HG03354 (cell line): ENCODE measurements around the gene RGS7.

Experiments
- ATAC-seq: cut with Tn5 transposase; IDR thresholded peaks from one replicate; pipeline ENCODE4 v1.9.1; 2021; ENCODE audit warnings: mild to moderate bottlenecking; ENCODE audit not compliant: unreplicated experiment, poor library complexity, severe bottlenecking

Gene RGS7

DNA sequence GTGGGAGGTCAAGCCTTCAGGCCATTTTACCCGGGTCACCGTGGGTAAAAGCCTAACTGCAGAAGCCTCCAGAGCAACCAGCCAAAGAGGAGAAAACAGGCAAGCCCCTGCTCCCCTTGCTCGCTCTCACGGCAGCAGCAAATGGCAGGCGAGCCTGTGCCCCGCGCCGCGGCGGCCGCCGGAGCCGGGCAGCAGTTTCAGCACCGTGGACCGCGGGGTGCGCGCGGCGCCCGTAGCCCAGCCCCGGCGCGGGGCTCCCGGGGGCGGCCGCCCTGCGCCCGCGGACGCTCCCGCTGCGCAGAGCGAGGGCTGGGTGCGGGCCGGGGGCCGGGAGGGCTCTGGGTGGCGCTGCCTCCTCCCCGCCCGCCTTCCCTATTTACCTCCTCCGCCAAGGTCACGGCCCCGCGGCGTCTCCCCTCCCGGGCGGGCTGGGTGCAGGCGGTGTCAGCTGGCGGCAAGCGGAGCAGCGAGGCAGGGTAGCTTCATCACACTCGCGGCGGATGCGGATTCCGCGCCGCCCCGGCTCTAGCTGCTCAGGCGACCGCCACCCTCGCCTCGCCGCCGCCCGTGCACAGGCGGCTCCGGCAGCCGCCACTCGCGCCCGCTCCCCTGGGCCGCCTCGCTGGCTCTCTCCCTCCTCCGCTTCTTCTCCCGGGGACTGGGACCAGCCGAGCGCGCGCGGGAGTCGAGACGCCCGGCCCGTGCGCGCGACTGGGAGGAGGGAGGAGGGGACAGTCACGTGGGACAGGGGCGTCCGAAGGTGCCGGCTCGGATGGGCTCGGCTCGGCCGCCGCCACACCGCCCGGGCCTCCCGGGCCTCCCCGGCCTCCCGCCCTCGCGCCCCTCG lies at the start of gene RGS7:
Gene RGS7, minus strand, starts transcription at position 687 of the 847 bp plus-strand sequence.
- peak; percentile 74 for ATAC-seq

DNA sequence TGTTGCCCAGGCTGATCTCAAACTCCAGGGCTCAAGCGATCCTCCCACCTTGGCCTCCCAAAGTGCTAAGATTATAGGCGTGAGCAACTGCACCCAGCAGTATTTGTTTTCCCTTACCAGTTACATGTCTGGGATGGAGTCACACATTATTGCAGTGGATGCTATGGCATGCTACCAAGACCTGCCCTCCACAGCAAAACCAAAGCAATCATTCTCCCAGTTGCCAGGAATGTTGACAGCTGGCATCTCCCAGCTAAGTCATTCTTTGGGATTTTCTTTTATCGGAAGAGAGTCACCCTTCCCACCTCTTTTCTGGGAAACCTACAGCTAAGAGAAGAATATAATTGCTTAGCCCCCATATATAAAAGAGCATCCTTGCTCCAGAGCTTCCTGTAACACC lies 49.4 kb upstream of the RGS7 start:
- no peak for ATAC-seq

DNA sequence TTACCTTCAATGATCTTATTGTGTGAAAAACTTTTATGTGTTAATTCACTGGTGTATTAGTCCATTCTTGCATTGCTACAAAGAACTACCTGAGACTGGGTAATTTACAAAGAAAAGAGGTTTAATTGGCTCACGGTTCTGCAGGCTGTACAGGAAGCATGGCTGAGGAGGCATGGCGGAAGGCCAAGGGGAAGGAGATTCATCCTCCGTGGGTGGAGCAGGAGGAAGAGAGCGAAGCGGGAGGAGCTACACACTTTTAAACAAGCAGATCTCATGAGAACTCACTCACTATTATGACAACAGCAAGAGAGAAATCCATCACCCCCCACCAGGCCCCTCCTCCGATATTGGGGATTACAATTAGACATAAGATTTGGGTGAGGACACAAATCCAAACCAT lies 44.2 kb upstream of the RGS7 start:
- ATAC-seq = no peak

DNA sequence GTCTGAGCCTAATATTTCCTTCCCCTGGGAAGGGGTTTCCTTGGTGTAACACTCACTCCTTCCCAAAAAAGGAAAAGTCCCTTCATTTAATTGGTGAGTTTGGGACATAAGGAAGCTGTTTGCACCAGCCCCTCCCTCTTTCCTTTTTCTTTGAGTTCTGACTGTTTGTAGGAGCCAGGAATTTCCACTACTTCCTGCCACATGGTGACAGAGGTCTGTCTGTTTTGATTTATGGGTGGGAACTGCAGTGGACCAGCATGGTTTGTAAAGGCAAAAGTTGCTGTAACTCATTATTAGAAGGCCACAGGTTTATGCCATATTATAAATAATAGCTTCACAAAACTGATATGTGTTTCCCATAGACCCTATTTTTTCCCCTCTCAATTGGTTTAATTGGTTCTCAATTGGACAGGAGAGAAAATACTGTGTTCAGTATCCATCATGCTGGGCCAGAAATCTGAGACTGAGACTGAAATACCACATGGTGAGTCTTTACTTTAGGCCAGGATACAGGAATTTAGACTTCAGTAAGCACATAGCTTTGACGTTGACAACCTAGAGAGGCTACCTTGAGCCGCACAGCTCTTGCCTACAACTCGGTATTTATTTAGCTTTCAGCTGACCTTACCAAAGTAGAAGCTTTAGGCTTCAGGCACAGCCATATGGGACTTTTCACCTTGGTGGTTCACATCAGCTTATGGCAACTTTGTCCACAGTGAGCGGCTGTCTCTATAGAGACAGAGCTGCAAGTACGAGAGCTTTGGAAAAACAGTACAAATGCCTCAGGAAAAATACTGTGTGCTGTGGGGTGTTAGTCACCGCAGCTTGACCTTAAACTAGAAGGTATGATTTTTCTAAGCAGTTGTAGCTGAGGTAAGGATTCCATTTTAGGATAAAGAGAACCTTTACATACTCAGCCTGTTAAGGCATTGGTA lies 40.0 kb upstream of the RGS7 start:
- ATAC-seq = no peak

DNA sequence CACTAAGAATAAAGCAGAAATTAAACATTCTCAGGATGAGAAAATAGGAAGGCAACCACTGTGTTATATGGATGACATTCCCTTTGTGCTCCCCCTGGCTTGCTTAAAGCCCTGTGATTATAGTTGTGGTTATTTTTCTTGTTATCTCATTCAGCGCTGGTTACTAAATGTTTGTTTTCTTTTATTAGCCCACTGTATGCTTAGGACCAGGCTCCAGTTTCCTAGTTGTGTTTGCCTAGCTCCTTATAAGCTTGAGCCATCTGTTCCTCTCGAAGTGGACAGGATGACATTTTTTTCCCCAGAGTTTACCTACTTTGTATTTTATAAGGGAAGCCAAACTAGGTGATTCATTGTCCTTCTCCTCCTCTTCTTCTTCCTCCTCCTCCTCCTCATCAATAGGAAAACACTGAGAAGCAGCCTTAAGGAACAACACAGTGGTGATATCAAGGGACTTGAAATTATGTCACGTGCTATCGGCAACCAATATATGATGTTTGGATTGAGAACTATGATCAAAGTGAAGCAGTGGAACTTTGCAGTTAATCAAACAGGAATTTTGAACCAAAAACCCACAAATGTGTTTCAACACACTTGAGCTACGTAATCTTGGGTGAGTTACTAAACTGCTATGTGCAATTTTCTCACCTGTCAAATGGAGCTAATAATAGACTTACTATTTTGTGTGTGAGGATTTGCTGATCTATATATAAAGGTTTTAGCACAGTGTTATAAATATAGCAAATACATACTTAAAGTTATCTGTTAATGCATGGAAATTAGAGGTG lies 35.1 kb upstream of the RGS7 start:
- ATAC-seq = no peak

DNA sequence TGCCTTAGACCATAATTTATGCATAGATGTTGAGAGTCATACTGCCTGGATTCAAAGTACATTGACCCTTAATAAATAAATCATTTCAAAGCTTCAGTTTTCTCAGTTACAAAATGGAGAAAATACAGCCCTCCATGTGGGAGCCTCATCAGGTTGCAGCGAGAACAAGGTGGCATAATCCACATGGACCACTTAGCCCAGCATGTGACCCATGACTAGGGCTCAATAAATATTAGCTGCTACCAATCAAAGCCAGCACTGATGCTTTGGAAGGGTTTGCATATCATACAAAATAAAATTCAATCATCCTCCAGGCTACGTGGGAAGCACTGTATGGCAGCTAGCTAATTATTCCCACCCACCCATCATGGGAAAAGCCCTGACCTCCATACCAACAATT lies 33.5 kb upstream of the RGS7 start:
- no peak for ATAC-seq

DNA sequence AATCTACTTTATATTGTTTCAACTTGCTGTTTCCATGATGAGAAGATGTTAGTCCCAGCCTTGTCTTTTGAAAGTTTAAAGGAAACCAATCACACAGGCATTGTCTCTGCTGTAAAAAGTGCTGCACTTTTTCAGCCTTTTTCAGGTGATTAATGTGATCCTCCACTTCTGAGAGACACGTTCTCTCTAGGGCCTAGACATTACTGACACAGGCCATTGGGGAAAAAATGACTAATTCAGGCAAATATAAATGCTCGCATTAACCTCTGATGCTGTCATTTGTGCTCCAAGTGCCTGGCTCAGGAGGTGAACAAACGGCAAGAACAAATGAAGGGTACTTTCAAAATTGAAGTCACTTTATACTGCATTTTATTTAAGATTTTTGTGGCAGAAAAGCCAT lies 32.4 kb upstream of the RGS7 start:
- ATAC-seq = no peak

DNA sequence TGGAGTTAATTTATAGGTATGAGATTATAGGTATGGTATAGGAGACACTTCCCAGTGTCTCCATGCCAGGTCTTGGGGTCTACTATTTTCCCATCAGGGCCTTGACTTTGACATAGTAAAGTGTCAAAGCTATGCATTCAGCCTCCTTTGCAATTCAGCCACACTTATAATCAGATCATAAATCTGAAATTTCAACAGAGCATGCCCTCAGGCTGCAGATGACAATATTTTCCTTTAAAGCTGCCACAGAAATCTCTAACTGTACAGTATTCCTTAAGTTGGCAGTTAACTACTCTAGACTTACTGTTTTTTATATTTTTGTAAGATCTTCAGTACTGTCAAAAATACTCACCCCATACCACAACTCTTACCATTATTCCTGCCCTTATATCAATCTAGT lies 30.2 kb upstream of the RGS7 start:
- ATAC-seq = no peak

DNA sequence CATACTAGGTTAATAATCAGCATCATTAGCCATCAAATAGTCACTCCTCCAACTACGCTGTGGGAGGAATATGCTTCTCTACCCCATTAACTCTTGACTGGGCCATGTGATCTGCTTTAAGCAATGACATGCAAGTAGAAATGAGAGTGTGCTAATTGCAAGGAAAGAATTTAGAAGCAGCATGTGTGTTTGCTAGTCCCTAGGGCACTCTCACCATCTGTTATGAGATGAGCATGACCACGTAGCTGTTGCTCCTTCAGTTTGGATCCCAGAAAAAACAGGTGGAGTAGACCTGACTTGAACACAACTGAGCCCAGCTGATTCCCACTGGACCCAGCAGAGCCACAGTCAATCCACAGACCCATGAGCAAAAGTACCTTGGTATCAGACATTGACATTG lies 19.7 kb upstream of the RGS7 start:
- no peak for ATAC-seq

DNA sequence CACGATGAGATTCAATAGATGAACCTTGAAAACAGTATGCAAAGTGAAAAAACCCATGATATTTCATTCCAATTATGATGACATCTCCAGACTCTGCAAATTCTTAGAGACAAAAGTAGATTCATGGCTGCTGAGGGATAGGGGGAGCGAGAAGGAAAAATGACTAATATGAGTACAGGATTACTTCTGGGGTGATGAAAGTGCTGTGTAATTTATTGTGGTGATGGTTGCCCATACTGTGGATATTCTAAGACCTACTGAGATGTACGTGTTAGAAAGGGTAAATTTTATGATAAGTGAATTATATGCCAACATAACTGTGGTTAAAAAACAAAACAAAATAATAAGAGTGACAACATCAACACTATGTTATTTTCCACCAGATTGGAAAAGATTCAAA lies 18.9 kb upstream of the RGS7 start:
- no peak for ATAC-seq

DNA sequence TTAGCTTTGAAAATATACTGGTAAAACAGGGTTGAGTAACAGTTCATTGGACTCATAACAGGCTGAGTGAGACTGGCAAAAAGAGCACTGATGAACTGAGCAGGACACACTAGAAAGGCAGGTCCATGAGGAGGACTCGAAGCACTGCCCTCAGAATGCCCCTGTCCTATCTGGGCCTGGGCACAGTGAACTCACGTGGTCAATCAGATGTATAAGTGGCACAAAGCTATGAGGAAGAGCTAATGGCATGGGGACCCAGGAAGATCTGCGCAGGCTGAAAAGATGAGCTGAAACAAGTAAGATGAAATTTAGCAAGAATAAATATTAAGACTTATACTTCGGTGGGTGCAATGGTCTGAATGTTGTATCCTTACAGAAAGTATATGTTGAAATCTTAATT lies 9.2 kb upstream of the RGS7 start:
- ATAC-seq = no peak

DNA sequence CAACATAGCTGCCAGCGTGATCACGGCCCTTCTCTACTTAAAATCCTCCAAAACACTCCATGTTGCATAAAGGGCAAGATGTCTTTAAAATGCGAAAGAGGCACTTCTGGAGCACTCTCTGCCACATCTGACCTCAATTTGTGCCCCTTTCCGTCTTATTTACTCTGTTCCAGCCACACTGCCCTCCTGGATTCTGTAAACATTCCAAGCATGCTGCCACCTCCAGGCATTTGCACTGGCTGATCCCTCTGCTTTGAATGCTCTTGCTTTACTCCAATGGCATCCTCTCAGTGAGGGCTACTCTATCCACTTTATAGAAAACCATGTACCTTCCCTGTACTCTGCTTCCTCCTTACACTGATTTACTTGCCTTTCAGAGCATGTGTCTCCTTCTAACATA lies 5.3 kb upstream of the RGS7 start:
- no peak for ATAC-seq

DNA sequence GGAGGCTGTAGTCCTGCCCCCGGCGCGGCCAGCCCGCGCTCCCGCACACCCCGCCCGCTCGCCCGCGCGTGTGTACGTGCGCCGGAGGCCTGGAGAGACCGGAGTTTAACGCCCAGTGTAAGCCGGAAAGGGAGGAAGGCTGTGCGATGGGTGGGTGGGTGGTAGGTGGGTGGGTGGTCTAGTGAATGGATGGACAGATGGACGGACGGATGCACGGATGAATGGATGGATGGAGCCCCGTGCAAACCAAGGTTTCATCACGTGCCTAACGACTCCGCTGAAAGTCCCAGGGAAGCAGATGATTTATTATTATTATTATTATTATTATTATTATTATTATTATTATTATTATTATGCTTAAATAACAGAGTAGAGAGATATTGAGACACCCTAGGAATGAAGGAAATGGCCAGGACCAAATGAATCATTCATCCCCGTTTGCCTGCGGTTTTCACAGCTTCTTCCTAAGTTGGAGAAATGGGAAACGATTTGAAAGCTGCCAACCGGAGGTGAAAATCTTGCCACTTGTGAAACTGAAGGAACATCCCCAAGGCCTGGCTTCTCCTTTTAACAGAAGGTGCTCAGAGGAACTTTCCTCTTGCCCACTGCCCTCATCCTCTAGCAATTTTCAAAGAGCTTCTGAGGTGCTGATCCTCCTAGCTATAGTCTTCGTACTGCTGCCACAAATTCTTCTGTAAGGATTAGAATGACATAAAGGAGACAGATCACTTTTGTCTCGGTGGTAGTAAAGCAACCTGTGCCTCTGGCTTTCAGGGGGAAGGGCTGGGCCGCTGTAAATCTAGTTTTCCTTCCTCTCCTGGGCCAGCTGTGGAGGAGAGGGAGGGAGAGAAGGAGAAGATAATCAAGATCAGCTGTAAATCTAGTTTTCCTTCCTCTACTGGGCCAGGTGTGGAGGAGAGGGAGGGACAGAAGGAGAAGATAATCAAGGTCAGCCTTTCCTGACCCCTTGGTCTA lies 648 bp upstream of the RGS7 start:
- no peak for ATAC-seq

DNA sequence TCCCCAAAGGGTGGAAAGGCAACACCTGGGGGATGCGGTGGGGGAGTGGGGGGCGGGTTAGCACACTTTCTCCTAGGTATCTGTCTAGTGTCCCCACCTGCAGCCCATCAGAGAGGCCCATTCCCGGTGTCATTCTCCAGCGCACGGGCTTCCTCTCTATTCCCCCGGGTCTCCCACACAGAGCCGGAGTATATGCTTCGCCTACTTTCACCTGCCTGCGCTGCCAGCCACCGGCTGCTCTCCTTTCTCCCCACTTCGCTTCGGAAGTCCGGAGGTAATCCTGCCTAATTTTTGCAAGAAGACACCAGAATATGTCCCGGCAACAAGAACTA lies 852 bp downstream of the RGS7 start:
- ATAC-seq = peak; percentile 3

DNA sequence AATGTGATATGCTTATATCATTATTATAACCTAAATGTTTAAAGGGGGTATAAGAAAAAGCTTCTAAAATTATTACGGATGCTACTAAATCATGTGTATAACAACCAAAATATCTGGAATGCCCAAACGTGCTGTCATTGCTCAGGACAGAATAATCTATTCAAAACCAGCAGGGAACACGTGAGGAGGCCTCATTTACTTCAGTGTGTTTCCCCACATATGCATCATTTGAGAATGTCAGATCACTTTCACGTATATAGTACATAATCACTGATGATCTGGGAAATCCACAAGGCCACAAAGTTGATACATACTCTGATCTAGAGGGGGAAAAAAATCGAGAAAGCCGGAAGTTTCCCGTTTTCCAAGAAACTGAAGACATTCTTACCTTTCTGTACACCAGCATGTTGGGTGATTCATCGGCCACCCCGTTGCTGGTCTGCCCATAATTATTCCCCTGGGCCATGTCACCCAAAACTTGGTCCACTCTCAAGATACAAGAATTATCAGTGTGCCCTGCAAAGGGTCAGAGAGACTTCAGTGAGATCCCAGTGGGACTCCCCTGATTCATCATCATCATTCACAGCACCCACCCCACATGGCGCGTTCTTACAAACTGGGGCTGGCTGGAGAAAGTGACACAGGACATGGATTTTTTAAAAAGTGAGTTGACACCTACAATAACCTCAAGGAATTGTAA lies 1.5 kb downstream of the RGS7 start:
- ATAC-seq = no peak

DNA sequence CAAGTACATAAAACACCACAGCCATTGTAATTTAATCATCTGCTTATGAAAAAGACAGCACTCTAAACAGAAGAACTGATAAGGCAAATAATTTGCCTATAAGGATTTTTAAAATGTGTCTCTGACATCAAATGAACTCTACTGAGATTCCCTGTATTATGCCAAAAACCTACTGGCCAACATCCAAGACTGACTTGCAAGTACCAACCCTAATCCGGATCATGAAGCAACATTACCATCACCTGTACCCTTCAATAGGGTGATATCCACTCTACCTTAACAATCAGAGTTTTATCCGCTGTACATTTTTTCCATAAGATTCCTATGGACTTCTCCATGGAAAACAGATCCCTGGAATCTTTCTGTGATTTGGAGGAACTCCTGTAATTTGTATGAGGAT lies 4.6 kb downstream of the RGS7 start:
- ATAC-seq = no peak

DNA sequence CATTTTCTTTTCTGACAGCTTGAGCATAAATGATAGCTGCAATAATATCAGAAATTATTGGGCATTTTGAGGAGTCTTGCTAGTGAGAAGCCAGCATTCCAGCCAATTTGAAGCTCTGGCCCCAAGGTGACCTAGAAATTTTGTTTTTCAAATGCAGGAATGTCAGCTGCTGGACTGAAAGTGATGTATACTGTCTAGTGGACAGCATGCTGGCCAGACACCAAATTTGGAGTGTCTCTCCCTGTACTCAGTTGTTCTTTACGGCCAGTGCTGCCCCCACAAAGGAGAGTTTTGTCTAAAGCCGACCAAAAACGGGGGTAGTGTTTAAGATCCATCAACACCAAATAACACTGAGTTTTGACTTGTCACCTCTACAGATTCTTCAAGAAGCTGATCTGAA lies 5.2 kb downstream of the RGS7 start:
- ATAC-seq = no peak

DNA sequence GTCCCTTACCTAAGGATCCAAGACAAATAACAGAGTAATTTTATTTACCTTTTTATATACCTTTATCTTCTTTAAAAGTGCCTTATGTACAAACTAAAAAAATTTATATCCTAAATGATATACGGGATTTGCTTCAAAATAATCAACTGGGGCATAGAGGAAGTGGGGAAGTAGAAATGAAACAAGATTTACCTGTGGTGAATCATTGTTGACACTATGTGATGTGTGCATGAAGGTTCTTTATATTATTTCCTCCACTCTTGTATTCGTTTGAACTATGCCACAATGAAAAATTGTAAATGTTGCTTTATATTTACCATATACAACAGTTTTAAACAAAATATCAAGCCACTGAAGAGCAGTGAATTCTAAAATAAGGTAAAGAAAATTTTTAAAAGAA lies 13.0 kb downstream of the RGS7 start:
- ATAC-seq = no peak

DNA sequence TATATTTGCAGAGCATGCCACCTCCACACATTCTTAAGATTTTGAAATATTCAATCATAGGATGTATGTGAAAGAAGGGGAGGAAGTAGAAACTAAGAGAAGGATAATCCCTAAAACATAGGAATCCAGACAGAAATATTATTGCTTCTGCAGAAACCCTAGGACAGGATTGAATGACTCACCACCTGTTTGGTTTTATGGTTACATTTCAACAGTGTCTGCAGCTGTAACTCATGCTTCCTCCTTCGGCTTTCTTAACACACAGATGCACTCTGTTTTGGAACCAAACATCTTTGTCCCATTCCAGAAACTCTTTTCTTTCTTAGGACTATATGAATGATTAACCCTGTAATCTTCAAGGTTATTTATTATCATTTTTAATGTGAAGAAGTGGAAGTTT lies 20.7 kb downstream of the RGS7 start:
- no peak for ATAC-seq
